ENCODE results near the gene ZNF516.

Gene ZNF516

GRCh38 chr18:76379226-76380126, 115.6 kb downstream of the ZNF516 start:
- no peak for DNase-seq

GRCh38 chr18:76378526-76379215, 116.4 kb downstream of the ZNF516 start:
- no peak for DNase-seq

- DNase-seq = no peak
Measured at GRCh38 chr18:76377359-76377756, 117.7 kb downstream of the ZNF516 start.

- no peak for DNase-seq
Measured at GRCh38 chr18:76376668-76377358, 118.2 kb downstream of the ZNF516 start.

GRCh38 chr18:76376225-76376624, 118.8 kb downstream of the ZNF516 start:
- no peak for DNase-seq

GRCh38 chr18:76374330-76375281, 120.4 kb downstream of the ZNF516 start:
- DNase-seq = no peak

- no peak for DNase-seq
Measured at GRCh38 chr18:76373297-76373696, 121.7 kb downstream of the ZNF516 start.

GRCh38 chr18:76371301-76372203, 123.5 kb downstream of the ZNF516 start:
- no peak for DNase-seq

- DNase-seq = no peak
Measured at GRCh38 chr18:76370686-76371085, 124.4 kb downstream of the ZNF516 start.

GRCh38 chr18:76370201-76370600, 124.8 kb downstream of the ZNF516 start:
- DNase-seq = no peak

- DNase-seq = no peak
Measured at GRCh38 chr18:76369791-76370190, 125.3 kb downstream of the ZNF516 start.

- DNase-seq = no peak
Measured at GRCh38 chr18:76368976-76369375, 126.1 kb downstream of the ZNF516 start.

- no peak for DNase-seq
Measured at GRCh38 chr18:76368271-76368670, 126.8 kb downstream of the ZNF516 start.

GRCh38 chr18:76367168-76368125, 127.6 kb downstream of the ZNF516 start:
- no peak for DNase-seq

- DNase-seq = no peak
Measured at GRCh38 chr18:76365561-76365960, 129.5 kb downstream of the ZNF516 start.

GRCh38 chr18:76364282-76365259, 130.5 kb downstream of the ZNF516 start:
- DNase-seq = no peak

- no peak for DNase-seq
Measured at GRCh38 chr18:76363436-76364120, 131.5 kb downstream of the ZNF516 start.

GRCh38 chr18:76362676-76363075, 132.4 kb downstream of the ZNF516 start:
- DNase-seq = no peak
